ENCODE data around the gene IFIT1B. TPM values are rescaled to one million over a fixed set of nuclear protein-coding genes. Genes with fewer than 3 reads are reported as not detected.
A peak's percentile ranks its signal among the peaks of the same experiment; 100 is the strongest.
"Not testable (repeated sequence)": the region's sequence is repeated elsewhere in the genome, so short reads cannot be mapped to it uniquely, and the experiment has no call there.

Gene IFIT1B, protein sequence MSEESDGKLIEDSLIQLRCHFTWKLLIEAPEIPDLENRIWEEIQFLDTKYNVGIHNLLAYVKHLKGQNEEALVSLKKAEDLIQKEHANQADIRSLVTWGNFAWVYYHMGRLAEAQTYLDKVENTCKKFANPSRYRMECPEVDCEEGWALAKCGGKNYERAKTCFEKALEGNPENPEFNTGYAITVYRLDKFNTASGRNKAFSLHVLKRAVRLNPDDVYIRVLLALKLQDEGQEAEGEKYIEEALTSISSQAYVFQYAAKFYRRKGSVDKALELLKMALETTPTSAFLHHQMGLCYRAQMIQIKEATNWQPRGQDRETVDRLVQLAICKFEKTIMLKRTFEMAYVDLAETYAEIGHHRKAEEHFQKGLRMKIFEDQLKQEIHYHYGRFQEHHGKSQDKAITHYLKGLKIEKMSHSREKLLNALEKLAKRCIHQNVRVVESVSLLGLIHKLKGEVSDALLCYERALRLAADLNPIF
- 1 to 10 TPM in 1 of 2 donors, under 1 TPM in 1; 0.14 to 1.1 TPM for total RNA-seq
- long read RNA-seq, donor 1 = 0 reads
- long read RNA-seq, donor 2 = 0 reads

DNA sequence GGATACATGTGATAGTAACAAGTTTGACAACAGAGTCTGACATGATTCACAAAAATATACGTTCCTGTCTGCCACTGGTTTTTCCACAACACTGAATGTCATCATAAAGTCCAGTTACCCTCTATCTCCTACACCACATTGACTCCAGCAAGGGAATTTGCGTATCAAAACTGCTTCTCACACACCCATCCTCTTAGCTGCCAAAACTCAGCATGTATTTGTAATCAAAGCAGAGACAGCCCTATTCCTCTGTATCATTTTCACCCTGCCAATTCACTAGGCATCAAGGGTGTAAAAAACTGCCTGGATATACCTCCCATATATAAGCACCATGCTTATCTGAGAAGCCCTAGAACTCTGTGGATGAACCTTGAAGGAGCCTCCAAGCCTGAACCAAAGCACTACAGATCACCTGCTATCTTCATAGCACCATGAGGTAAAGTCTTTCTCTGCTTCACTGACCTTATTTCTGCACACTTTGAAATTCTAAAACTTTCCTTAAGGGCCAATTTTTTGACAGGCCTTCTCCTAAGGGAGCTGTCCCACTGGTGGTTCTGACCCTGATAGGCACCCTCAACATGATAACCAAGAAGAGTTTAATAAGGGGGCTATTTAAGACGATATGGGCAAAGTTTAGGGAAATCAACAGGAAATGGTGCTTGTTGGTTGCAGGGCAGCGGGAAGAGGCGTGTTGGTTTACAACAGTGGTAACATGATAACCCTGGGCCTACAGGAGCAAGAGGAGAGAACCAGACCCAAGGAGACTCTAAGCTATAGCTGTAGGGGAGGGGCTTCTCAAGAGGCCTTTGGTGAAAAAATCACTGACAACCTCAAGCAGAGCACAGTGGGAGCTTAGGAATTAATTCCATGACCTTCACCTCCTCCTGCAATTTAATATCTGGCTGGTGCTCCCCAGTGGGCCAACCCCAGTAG lies at the start of gene IFIT1B:
TSS of gene IFIT1B (plus strand) at position 352 of the 933 bp plus-strand sequence. CDS start at position 432, 80 bp downstream.
- DNase-seq (ENCODE audit: low spot score) = no peak
- intact Hi-C loops (cut with DNase I) = no loop called here

DNA sequence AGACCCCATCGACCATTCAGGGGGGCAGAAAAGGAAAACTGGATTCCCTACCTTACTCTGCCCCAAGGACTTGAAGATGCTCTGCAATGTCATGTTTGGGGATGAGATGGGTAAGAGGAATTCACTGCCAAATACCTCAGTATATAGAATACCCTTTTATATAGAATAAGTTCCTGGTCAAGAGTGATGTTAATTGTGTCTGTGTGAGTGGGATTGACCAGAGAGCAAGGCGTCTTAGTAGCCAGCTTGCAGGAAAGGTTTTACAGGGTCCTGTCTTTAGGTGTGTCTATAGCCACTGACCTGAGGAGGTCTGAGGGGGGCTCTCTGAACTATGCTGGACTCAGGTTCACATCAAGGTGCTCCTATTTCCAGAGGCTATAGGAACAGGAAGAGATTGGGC lies 48.7 kb upstream of the IFIT1B start:
- no peak for DNase-seq (ENCODE audit: low spot score)
- intact Hi-C loops (cut with DNase I) = no loop called here

DNA sequence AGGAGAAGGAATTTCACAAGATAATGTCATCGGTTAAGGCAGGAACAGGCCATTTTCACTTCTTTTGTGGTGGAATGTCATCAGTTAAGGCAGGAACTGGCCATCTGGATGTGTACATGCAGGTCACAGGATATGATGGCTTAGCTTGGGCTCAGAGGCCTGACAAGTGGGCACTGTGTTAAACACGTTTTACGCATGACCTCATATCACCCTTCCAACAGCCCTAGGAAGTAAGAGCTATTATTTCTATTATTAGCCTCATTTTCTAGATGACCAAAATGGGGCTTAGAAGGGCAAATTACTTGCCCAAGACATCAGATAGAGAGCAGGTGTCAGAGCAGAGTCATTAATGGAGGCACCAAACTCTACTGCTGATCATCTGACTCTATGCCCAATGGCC lies 47.8 kb upstream of the IFIT1B start:
- DNase-seq (ENCODE audit: low spot score); intact Hi-C loops (cut with DNase I): not testable (repeated sequence)

DNA sequence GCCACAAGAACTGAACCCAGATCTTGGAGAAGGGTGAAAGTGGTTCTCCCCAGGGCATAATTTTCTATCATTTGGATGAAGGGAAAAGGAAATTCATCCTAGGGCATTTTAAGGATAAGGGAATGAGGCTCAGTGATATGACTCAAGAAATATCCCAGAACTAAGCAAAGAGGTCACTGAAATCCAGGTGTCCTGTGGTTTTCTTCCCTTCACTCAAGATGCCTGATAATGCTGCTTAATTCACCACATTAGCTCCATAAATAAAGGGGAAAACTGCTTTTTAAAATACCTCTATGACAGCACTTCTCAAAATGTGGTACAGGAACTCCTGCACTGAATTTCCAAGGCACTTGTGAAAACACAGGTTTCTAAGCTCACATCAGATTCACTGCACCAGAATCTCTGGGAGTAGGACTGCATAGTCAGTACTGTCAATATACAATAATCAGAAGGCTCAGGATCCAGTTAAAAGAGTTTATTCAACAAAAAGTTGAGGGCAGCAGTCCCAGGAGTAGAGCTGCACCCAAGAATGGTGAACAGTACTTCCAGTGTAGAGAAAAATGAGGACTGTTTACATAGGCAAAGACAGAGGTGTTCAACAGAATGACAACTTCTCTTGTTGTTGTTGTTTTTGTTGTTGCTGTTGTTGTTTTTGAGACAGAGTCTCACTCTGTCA lies 47.2 kb upstream of the IFIT1B start:
- intact Hi-C loops (cut with DNase I) = no loop called here
- no peak for DNase-seq (ENCODE audit: low spot score)

DNA sequence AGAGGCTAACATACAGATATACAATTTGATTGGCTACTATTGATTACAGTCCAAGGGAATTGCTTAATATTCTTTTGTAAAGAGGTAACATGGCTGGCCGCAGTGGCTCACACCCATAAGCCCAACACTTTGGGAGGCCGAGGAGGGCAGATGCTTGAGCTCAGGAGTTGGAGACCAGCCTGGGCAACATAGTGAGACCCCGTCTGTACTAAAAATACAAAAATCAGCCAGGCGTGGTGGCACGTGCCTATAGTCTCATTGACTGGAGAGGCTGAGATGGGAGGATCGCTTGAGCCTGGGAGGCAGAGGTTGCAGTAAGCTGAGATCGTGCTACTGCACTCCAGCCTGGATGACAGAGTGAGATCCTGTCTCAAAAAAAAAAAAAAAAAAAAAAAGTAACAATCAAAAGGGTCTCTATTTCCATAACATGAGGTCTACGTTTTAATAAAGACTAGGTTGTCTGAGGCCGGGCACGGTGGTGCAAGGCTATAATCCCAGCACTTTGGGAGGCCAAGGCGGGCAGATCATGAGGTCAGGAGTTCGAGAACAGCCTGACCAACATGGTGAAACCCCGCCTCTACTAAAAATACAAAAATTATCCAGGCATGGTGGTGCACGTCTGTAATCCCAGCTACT lies 46.3 kb upstream of the IFIT1B start:
- DNase-seq (ENCODE audit: low spot score); intact Hi-C loops (cut with DNase I): not testable (repeated sequence)

DNA sequence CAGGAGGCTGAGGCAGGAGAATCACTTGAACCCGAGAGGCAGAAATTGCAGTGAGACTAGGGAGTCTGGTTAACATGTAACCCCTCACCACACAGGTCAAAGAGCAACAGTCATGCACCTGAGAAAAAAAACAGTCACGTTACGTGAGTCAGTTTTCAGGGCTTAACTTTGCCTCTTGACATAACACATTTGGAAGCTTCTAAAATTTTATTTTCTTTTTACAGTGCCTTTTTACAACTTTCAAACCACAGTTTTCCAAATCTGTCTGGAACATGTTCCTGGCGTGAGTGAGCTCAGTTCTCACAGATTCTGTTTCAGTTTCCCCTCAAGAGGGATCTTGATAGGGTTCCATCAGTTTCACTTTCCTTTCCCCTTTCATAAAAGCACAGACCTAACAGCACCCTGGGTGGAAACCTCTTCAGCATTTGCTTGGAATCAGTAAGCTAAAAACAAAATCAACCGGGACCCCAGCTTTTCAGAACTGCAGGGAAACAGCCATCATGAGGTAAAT lies 45.7 kb upstream of the IFIT1B start:
- intact Hi-C loops (cut with DNase I) = no loop called here
- no peak for DNase-seq (ENCODE audit: low spot score)

DNA sequence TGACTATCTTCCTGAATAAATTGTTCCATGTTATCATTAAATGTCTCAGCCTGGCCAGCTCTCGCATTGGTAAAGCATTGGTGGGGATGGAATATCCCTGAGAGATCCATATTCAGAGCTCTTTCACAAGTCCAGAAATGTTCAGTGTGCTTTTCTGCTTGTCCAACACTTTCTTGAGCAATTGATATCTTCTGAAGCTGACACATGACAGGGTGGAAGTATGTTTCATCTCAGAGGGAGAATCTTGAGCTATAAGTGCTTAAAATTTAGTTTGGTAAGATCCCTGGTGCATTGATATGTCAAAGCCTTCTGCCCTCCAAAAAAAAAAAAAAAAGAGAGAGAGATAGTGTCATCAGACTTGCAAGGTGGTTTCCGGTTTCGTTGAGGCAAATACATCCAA lies 42.6 kb upstream of the IFIT1B start:
- DNase-seq (ENCODE audit: low spot score) = no peak
- intact Hi-C loops (cut with DNase I) = no loop called here

DNA sequence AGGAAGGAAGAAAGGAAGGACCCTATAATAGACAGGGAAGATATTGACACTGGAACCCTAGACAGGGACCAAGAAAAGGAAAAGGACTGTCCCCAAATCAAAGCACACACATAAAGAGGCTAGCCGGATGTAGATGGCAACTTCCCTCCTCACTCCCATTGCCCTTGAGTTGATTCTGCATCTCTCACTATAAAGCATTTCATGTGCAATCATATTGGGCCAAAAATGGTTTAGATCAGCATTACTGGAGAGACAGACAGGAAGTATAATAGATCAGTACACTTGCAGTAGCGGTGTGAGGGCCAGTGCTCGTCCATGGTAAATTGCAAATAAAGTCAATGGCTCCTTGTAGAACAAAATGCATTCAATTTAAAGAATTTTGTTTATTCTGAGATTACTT lies 41.6 kb upstream of the IFIT1B start:
- intact Hi-C loops (cut with DNase I) = no loop called here
- DNase-seq (ENCODE audit: low spot score) = no peak

DNA sequence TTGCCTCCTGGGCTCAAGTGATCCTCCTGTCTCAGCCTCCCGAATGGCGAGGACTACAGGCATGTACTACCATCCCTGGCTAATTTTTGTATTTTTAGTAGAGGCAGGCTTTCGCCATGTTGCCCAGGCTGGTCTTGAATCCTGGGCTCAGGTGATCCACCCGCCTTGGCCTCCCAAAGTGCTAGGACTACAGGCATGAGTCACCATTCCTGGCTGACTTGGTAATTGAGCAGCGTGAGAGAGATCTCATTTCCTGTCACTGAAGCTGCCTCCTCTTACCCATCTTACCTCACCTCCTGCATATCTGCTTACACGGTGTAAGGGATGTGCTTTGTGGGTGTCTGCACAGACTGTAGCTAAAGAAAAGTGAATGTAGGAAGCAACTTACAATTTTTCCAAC lies 40.4 kb upstream of the IFIT1B start:
- no peak for DNase-seq (ENCODE audit: low spot score)
- intact Hi-C loops (cut with DNase I) = no loop called here

DNA sequence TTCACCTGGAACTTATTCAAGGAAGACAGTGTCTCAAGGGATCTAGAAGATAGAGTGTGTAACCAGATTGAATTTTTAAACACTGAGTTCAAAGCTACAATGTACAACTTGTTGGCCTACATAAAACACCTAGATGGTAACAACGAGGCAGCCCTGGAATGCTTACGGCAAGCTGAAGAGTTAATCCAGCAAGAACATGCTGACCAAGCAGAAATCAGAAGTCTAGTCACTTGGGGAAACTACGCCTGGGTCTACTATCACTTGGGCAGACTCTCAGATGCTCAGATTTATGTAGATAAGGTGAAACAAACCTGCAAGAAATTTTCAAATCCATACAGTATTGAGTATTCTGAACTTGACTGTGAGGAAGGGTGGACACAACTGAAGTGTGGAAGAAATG lies 39.1 kb upstream of the IFIT1B start:
- no peak for DNase-seq (ENCODE audit: low spot score)
- intact Hi-C loops (cut with DNase I) = no loop called here

DNA sequence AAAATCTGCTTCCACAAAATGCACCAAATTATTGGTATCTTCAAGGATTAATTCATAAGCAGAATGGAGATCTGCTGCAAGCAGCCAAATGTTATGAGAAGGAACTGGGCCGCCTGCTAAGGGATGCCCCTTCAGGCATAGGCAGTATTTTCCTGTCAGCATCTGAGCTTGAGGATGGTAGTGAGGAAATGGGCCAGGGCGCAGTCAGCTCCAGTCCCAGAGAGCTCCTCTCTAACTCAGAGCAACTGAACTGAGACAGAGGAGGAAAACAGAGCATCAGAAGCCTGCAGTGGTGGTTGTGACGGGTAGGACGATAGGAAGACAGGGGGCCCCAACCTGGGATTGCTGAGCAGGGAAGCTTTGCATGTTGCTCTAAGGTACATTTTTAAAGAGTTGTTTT lies 38.0 kb upstream of the IFIT1B start:
- intact Hi-C loops (cut with DNase I) = no loop called here
- DNase-seq (ENCODE audit: low spot score) = no peak

DNA sequence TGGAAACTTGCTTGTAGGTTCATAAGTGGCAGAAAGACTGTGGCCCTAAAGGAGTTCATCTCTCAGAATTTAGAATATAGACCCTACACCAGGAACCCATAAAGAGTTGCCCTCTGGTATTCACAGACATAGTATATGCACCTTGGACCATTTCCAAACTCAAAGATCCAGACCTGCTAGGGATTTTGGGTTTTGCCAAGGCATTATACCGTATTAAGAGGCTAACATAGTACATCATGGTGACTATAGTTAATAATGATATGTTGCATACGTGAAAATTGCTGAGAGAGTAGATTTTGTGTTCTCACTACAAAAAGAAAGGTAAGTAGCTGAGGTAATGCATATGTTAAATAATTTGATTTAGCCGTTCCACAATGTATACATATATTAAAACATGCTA lies 36.2 kb upstream of the IFIT1B start:
- intact Hi-C loops (cut with DNase I) = no loop called here
- no peak for DNase-seq (ENCODE audit: low spot score)

DNA sequence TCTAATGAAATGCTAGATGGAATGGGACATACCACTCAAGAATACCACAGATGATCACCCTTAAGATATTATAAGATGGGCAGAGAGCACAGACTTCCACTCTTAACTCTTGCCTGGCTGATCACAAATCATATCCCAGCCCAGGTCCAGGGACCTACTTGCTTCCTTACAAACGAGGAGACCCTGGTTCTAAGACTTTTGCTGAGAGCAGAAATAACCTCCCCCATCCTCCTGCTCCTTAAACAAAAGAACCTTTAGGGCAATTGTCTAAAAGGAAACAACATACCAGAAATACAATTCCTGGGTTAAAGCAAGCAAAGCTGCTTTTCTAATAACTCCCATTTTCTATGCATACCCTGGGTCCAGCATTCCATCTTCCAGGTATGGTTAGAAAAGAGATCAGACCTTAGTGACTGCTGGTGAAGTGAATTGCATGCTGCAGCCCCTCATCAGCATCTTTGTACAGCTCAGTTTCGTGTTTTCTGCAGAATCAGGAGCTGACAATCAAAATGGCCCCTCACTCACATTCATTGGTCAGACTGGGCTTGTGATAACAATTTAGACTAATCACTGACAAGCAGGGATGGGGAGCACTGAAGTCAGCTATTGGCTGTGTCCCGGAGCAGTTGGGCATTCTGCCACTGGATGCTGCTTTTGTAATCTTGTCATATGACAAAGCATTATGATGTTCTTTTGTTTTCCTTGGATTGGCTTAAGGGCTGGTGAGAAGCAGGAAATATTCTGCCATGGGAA lies 35.5 kb upstream of the IFIT1B start:
- peak; percentile 92 for DNase-seq (ENCODE audit: low spot score)
- intact Hi-C loops (cut with DNase I) = no loop called here

DNA sequence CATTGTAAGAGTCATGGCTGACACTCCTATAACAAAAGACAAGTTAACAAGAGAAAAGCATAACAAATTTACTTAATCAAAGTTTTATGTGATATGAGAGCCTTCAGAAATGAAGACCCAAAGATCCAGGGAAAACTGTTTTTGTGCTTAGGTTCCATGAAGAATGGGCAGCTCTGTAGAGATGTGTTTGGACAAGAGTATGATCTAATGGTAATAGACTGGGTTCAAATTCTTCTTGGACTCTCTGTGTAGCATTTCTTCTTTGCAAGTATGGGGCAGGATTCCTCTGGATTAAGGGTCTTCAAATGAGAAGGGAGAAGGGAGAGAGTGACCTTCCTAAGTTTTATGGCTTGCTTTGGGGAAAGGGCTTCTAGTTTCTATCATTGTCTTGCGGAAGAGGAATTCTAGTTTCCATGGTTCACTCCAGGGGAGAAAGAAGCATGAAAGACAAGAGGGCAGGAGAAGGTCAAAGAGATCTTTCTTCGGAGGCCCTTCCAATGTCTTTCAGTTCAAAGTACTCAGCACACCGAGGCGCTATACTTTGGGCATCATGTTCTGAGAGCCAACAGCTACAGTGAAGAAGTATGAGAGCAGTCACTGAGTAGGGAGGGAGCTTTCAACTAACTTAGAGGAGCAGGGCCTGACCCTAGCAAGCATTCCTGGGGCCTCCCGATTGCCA lies 34.6 kb upstream of the IFIT1B start:
- intact Hi-C loops (cut with DNase I) = no loop called here
- no peak for DNase-seq (ENCODE audit: low spot score)

DNA sequence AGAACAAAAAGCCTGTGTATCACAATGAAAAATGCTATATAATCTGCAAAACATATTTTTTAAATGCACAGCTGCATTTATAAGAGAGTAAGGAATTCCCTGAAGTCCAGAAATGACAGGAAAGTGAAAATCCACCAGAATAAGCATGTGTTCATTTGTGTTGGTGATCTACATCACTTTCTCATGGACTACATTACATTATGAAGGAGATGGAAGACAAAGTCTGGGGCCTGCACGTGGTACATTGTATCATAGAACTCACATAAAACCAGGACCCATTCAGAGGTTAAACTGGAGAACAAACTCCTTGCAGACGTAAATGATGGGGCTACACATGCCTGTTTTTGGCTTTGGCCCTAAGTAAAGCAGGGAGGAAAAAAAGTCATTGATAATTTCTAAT lies 33.7 kb upstream of the IFIT1B start:
- DNase-seq (ENCODE audit: low spot score) = no peak
- intact Hi-C loops (cut with DNase I) = no loop called here

DNA sequence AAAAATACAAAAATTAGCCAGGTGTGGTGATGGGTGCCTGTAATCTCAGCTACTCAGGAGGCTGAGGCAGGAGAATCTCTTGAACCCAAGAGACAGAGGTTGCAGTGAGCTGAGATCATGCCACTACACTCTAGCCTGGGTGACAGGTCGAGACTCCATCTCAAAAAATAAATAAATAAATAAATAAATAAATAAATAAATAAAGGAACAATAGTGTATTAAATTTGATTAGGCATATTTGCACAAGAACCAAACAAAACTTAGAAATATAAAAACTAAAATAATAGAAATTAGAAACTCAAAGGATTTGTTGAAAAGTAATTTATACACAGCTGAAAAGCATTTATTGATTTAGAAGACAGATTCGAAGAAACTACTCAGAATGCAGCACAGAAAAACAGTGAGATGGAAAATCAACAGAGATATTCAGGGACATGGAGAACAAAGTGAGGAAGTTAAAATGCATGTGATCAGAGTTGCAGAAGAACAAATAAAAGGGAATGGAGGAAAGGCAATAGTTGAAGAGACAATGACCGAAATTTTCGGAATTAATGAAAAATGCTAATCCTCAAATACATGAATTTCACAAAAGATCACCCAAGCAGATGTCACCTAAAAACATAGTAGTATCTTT lies 32.4 kb upstream of the IFIT1B start:
- no peak for DNase-seq (ENCODE audit: low spot score)
- intact Hi-C loops (cut with DNase I) = no loop called here

All from posterior vena cava (tissue), 2 donors.